HG03378 (cell line): ENCODE measurements around the gene TEX35.

Experiments
- ATAC-seq: cut with Tn5 transposase; IDR thresholded peaks from one replicate; pipeline ENCODE4 v1.9.1; 2021; ENCODE audit warnings: mild to moderate bottlenecking, moderate library complexity; ENCODE audit not compliant: unreplicated experiment

Gene TEX35

GRCh38 chr1:178512566-178513277, at the start of gene TEX35:
Gene TEX35 (plus strand): TSS chr1:178513109. CDS start chr1:178513189, 80 bp downstream.
- ATAC-seq, result no peak

GRCh38 chr1:178464141-178464540, 48.8 kb upstream of the TEX35 start:
- ATAC-seq, result no peak

- ATAC-seq, result no peak
Observed at GRCh38 chr1:178464566-178464965, 48.3 kb upstream of the TEX35 start.

GRCh38 chr1:178465011-178465410, 47.9 kb upstream of the TEX35 start:
- ATAC-seq, result no peak

GRCh38 chr1:178467837-178468236, 45.1 kb upstream of the TEX35 start:
- ATAC-seq, result no peak

- ATAC-seq, result no peak
Observed at GRCh38 chr1:178470411-178470960, 42.4 kb upstream of the TEX35 start.

GRCh38 chr1:178472531-178472930, 40.4 kb upstream of the TEX35 start:
- no peak for ATAC-seq

- ATAC-seq, result no peak
Observed at GRCh38 chr1:178477373-178477772, 35.5 kb upstream of the TEX35 start.

- no peak for ATAC-seq
Observed at GRCh38 chr1:178477841-178478240, 35.1 kb upstream of the TEX35 start.

- no peak for ATAC-seq
Observed at GRCh38 chr1:178483251-178483957, 29.5 kb upstream of the TEX35 start.

- no peak for ATAC-seq
Observed at GRCh38 chr1:178484698-178485225, 28.1 kb upstream of the TEX35 start.

GRCh38 chr1:178485541-178485981, 27.3 kb upstream of the TEX35 start:
- ATAC-seq, result no peak

GRCh38 chr1:178486100-178487069, 26.5 kb upstream of the TEX35 start:
- no peak for ATAC-seq

GRCh38 chr1:178487070-178487615, 25.8 kb upstream of the TEX35 start:
- ATAC-seq, result no peak

GRCh38 chr1:178488393-178488792, 24.5 kb upstream of the TEX35 start:
- no peak for ATAC-seq

GRCh38 chr1:178489399-178489798, 23.5 kb upstream of the TEX35 start:
- ATAC-seq, result no peak

- no peak for ATAC-seq
Observed at GRCh38 chr1:178490136-178490535, 22.8 kb upstream of the TEX35 start.

- ATAC-seq, result no peak
Observed at GRCh38 chr1:178490967-178491366, 21.9 kb upstream of the TEX35 start.

- no peak for ATAC-seq
Observed at GRCh38 chr1:178491721-178492120, 21.2 kb upstream of the TEX35 start.

GRCh38 chr1:178492341-178492740, 20.6 kb upstream of the TEX35 start:
- ATAC-seq, result no peak
